ENCODE data around the gene MVK. TPM values are rescaled to one million over a fixed set of nuclear protein-coding genes. Genes with fewer than 3 reads are reported as not detected.

The MVK gene
- total RNA-seq, 4 donors from 2014 or later, result 17.2 to 157 (median 25.4) TPM

DNA sequence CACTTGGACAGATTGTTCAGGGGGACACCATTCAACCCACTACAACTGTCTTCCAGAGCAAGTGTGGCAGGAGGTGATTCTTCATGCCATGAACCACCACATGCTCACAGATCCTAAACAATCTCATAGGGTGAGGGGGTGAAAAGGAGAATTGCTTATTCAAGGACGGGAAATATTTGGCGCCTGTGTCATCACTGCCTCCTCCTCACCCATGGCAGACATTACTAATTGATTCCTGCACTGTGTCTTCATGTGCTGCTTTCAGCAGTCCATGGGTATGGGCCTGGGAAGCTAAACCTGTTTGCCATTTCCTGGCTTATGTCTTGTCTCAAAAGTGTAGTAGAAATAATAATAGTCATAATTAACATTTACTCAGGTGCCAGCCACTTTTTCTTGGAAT, 31.6 kb upstream of the MVK start:
- intact Hi-C loops (cut with DNase I; ENCODE audit: low total_unique reads), result no loop called here
- DNase-seq, result no peak
- TF ChIP-seq POLR2AphosphoS5 (IDR thresholded peaks at IDR 0.05), result no peak
- no peak for TF ChIP-seq POLR2A (IDR thresholded peaks at IDR 0.05)
- TF ChIP-seq, protein P1, sequence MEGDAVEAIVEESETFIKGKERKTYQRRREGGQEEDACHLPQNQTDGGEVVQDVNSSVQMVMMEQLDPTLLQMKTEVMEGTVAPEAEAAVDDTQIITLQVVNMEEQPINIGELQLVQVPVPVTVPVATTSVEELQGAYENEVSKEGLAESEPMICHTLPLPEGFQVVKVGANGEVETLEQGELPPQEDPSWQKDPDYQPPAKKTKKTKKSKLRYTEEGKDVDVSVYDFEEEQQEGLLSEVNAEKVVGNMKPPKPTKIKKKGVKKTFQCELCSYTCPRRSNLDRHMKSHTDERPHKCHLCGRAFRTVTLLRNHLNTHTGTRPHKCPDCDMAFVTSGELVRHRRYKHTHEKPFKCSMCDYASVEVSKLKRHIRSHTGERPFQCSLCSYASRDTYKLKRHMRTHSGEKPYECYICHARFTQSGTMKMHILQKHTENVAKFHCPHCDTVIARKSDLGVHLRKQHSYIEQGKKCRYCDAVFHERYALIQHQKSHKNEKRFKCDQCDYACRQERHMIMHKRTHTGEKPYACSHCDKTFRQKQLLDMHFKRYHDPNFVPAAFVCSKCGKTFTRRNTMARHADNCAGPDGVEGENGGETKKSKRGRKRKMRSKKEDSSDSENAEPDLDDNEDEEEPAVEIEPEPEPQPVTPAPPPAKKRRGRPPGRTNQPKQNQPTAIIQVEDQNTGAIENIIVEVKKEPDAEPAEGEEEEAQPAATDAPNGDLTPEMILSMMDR (IDR thresholded peaks at IDR 0.05), result no peak
- TF ChIP-seq EP300 (IDR thresholded peaks at IDR 0.05; ENCODE audit: low read depth), result no peak
- Histone ChIP-seq H3K4me3 (no peak overlapping the region), H3K9me3 (no peaks in the 10 kb centered on the region), H3K27me3 (peaks cover 2% of the 10 kb centered on the region), H3K4me1 (no peaks in the 10 kb centered on the region), H3K36me3 (no peaks in the 10 kb centered on the region), H3K27ac (no peak overlapping the region)
- in situ Hi-C loops (cut with MboI; ENCODE audit: low pct_ligation_motif_present in 1 of 4, low pct_unique_long_range_greater_than_20kb in 1 of 4, low sequenced_read_pairs in 3 of 4), result no loop called here
- 72% methylated on average over 2 of the region's 2 CpGs; no CpG with 5 or more reads in 1 of the 2 donors for WGBS, 2 donors (ENCODE audit: low coverage in 1 of 2)

DNA sequence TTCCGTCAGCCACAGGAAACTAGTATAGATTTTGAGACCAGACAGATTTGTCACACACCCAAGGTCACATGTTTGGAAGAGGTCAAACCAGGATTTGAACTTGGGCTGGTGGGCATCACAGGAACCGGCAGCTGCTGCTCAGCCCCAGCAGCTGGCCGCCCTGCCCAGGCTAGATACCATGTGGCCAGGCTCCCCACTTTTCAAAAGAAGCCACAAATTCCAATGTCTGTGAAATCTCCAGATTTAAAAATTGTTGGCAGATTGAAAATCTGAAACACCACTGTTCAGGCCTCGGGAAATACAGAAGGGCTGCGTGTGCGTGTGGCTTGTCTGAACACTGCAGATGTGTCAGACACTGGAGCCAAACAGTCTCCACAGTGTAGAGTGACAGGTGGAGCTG, 30.7 kb upstream of the MVK start:
- Histone ChIP-seq H3K27ac (no peak overlapping the region), H3K9me3 (no peaks in the 10 kb centered on the region), H3K4me1 (no peaks in the 10 kb centered on the region), H3K27me3 (peaks cover 10% of the 10 kb centered on the region), H3K4me3 (no peak overlapping the region), H3K36me3 (no peaks in the 10 kb centered on the region)
- in situ Hi-C loops (cut with MboI; ENCODE audit: low pct_ligation_motif_present in 1 of 4, low pct_unique_long_range_greater_than_20kb in 1 of 4, low sequenced_read_pairs in 3 of 4) (no loop called here), intact Hi-C loops (cut with DNase I; ENCODE audit: low total_unique reads) (no loop called here)
- no peak for DNase-seq
- TF ChIP-seq, protein P1 (IDR thresholded peaks at IDR 0.05), result no peak
- no peak for TF ChIP-seq POLR2AphosphoS5 (IDR thresholded peaks at IDR 0.05)
- no peak for TF ChIP-seq POLR2A (IDR thresholded peaks at IDR 0.05)
- no peak for TF ChIP-seq EP300 (IDR thresholded peaks at IDR 0.05; ENCODE audit: low read depth)
- 90% methylated on average over 6 of the region's 6 CpGs; no CpG with 5 or more reads in 1 of the 2 donors for WGBS, 2 donors (ENCODE audit: low coverage in 1 of 2)

DNA sequence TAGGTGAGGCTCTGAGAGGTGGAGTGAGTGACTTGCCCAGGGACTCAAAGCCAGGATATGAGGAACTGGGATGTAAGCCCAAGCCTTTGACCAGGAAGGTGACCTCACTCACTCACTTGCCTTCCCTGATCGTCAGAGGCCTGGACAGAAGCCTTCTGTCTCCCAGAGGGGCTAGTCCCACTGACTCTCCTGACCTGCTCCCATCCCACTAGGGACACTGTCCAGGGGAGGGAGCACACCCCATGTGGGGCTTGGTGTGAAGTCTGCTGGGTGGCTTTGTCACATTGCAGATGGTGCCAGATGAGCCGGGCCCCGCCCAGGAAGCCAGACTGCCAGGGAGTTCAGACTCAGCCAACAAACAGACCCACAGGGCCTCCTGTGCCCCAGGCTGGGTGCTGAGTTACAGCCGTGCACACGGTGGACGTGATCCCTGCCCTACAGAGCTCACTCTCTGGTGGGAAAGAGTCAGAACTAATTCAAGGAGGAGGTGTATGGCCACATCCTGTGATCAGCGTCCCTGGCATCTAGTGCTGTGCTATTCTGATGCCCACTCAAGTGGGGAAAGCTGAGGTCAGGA, 28.6 kb upstream of the MVK start:
- no peak overlapping the region for H3K4me3 ChIP-seq
- peaks cover 32% of the 10 kb centered on the region for H3K27me3 ChIP-seq
- intact Hi-C loops (cut with DNase I; ENCODE audit: low total_unique reads), result no loop called here
- 44 to 80% methylated on average over 1 to 7 of the region's 7 CpGs for WGBS, 2 donors (ENCODE audit: low coverage in 1 of 2)
- in situ Hi-C loops (cut with MboI; ENCODE audit: low pct_ligation_motif_present in 1 of 4, low pct_unique_long_range_greater_than_20kb in 1 of 4, low sequenced_read_pairs in 3 of 4), result no loop called here
- H3K9me3 ChIP-seq, result no peaks in the 10 kb centered on the region
- H3K36me3 ChIP-seq, result no peaks in the 10 kb centered on the region
- no peak overlapping the region for H3K27ac ChIP-seq
- TF ChIP-seq POLR2A (IDR thresholded peaks at IDR 0.05), result no peak
- no peak for TF ChIP-seq POLR2AphosphoS5 (IDR thresholded peaks at IDR 0.05)
- TF ChIP-seq, protein P1 (IDR thresholded peaks at IDR 0.05), result no peak
- no peak for TF ChIP-seq EP300 (IDR thresholded peaks at IDR 0.05; ENCODE audit: low read depth)
- peaks cover 0 to 2% (median 0%) of the 10 kb centered on the region in 4 donors for H3K4me1 ChIP-seq
- no peak for DNase-seq

DNA sequence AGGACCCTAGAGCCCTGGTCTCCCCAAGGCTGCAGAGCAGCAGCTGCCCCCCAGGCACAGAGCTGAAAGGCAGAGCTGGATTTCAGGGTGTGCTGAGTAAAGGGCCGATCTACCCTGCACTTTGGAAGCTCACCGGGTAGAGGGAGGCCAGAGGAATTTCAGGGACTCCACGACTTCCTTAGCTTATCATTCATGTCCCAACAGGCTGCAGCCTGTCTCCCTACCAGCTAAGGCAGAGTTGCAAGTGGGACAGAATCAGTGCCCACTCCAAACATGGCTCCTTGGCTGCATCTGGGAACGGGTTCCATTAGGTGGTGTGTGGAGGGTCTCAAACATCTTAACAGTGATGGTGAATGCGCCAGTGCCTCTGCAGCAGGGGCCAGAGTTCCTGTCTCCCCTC, 27.8 kb upstream of the MVK start:
- intact Hi-C loops (cut with DNase I; ENCODE audit: low total_unique reads), result no loop called here

More for the DNA sequence above, 27.8 kb upstream of the MVK start:
- TF ChIP-seq, protein P1 (IDR thresholded peaks at IDR 0.05), result no peak
- TF ChIP-seq EP300 (IDR thresholded peaks at IDR 0.05; ENCODE audit: low read depth), result no peak
- Histone ChIP-seq H3K36me3 (no peaks in the 10 kb centered on the region), H3K27ac (no peak overlapping the region), H3K9me3 (no peaks in the 10 kb centered on the region), H3K4me1 (peaks cover 0 to 2% (median 0%) of the 10 kb centered on the region in 4 donors), H3K27me3 (peaks cover 40% of the 10 kb centered on the region), H3K4me3 (no peak overlapping the region)
- in situ Hi-C loops (cut with MboI; ENCODE audit: low pct_ligation_motif_present in 1 of 4, low pct_unique_long_range_greater_than_20kb in 1 of 4, low sequenced_read_pairs in 3 of 4), result no loop called here
- no peak for DNase-seq
- WGBS, 2 donors (ENCODE audit: low coverage in 1 of 2), result 70% methylated on average over 5 of the region's 5 CpGs; no CpG with 5 or more reads in 1 of the 2 donors
